ENCODE measurements around the gene HNRNPLL.

HNRNPLL gene

GRCh38 chr2:38634684-38635083 is 32.0 kb upstream of the HNRNPLL start:
- H3K36me3 ChIP-seq (ENCODE audit: control insufficient read depth, insufficient read depth, low read length) = no peaks in the 10 kb centered on the region
- no peak overlapping the region for H3K4me3 ChIP-seq (ENCODE audit: low read depth, low read length)
- H3K27me3 ChIP-seq (ENCODE audit: control insufficient read depth, insufficient read depth, low read length) = no peaks in the 10 kb centered on the region
- no peak overlapping the region for H3K9ac ChIP-seq (ENCODE audit: low read depth, low read length)
- H3K27ac ChIP-seq (ENCODE audit: low read depth, low read length) = no peak overlapping the region
- H3K9me3 ChIP-seq (ENCODE audit: control insufficient read depth, insufficient read depth, low read length) = no peaks in the 10 kb centered on the region
- no peaks in the 10 kb centered on the region for H3K4me1 ChIP-seq (ENCODE audit: control insufficient read depth, insufficient read depth, low read length)

GRCh38 chr2:38633895-38634294 is 31.2 kb upstream of the HNRNPLL start:
- Histone ChIP-seq H3K4me3 (ENCODE audit: low read depth, low read length) (no peak overlapping the region), H3K27ac (ENCODE audit: low read depth, low read length) (no peak overlapping the region), H3K4me1 (ENCODE audit: control insufficient read depth, insufficient read depth, low read length) (no peaks in the 10 kb centered on the region), H3K9ac (ENCODE audit: low read depth, low read length) (no peak overlapping the region), H3K27me3 (ENCODE audit: control insufficient read depth, insufficient read depth, low read length) (no peaks in the 10 kb centered on the region), H3K36me3 (ENCODE audit: control insufficient read depth, insufficient read depth, low read length) (no peaks in the 10 kb centered on the region), H3K9me3 (ENCODE audit: control insufficient read depth, insufficient read depth, low read length) (no peaks in the 10 kb centered on the region)

- Histone ChIP-seq H3K27ac (ENCODE audit: low read depth, low read length) (no peak overlapping the region), H3K9ac (ENCODE audit: low read depth, low read length) (no peak overlapping the region), H3K36me3 (ENCODE audit: control insufficient read depth, insufficient read depth, low read length) (no peaks in the 10 kb centered on the region), H3K9me3 (ENCODE audit: control insufficient read depth, insufficient read depth, low read length) (no peaks in the 10 kb centered on the region), H3K4me1 (ENCODE audit: control insufficient read depth, insufficient read depth, low read length) (no peaks in the 10 kb centered on the region), H3K4me3 (ENCODE audit: low read depth, low read length) (no peak overlapping the region), H3K27me3 (ENCODE audit: control insufficient read depth, insufficient read depth, low read length) (no peaks in the 10 kb centered on the region)
Measured at GRCh38 chr2:38632980-38633379, 30.3 kb upstream of the HNRNPLL start.

DNA sequence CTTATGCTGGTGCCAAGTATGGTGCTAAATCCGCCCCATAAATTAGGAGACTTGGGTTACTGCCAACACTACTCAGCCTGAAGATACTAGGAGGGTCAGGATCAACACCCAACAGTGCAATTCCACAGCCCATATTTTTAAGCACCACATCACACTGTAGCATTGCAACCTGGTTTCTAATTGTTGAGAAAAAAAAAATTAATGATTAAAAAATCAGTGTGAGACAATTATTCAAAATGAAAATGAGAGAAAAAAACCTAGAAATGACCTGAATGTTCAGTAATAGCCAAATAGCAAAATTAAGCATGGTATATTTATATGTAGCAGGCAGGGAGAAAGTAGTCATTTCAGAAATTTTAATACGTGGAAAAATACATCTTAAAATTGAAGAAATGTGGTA is 29.2 kb upstream of the HNRNPLL start:
- H3K9me3 ChIP-seq (ENCODE audit: control insufficient read depth, insufficient read depth, low read length) = no peaks in the 10 kb centered on the region
- no peak overlapping the region for H3K9ac ChIP-seq (ENCODE audit: low read depth, low read length)
- no peak overlapping the region for H3K4me3 ChIP-seq (ENCODE audit: low read depth, low read length)
- no peaks in the 10 kb centered on the region for H3K27me3 ChIP-seq (ENCODE audit: control insufficient read depth, insufficient read depth, low read length)
- H3K27ac ChIP-seq (ENCODE audit: low read depth, low read length) = no peak overlapping the region
- no peaks in the 10 kb centered on the region for H3K4me1 ChIP-seq (ENCODE audit: control insufficient read depth, insufficient read depth, low read length)
- no peaks in the 10 kb centered on the region for H3K36me3 ChIP-seq (ENCODE audit: control insufficient read depth, insufficient read depth, low read length)

DNA sequence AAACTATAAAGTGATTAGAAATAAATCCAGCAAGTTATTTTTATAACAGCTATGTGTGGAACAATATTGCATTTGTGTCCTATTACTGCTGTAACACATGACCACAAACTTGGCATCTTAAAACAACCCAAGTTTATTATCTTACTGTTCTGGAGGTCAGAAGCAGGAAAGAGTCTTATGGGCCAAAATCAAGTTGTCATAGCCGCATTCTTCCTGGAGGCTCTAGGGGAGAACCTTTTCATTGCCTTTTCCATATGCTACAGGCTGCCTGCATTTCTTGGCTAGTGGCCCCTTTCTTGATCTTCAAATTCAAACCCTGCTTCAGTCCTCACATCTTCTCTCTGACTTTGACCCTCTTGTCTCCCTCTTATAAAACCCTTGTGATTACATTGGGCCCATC is 27.0 kb upstream of the HNRNPLL start:
- Histone ChIP-seq H3K27me3 (ENCODE audit: control insufficient read depth, insufficient read depth, low read length) (no peaks in the 10 kb centered on the region), H3K9me3 (ENCODE audit: control insufficient read depth, insufficient read depth, low read length) (no peaks in the 10 kb centered on the region), H3K9ac (ENCODE audit: low read depth, low read length) (no peak overlapping the region), H3K4me1 (ENCODE audit: control insufficient read depth, insufficient read depth, low read length) (no peaks in the 10 kb centered on the region), H3K36me3 (ENCODE audit: control insufficient read depth, insufficient read depth, low read length) (no peaks in the 10 kb centered on the region), H3K27ac (ENCODE audit: low read depth, low read length) (no peak overlapping the region), H3K4me3 (ENCODE audit: low read depth, low read length) (no peak overlapping the region)

GRCh38 chr2:38627391-38627790 is 24.7 kb upstream of the HNRNPLL start:
- H3K36me3 ChIP-seq (ENCODE audit: control insufficient read depth, insufficient read depth, low read length) = no peaks in the 10 kb centered on the region
- no peaks in the 10 kb centered on the region for H3K27me3 ChIP-seq (ENCODE audit: control insufficient read depth, insufficient read depth, low read length)
- H3K27ac ChIP-seq (ENCODE audit: low read depth, low read length) = no peak overlapping the region
- H3K9ac ChIP-seq (ENCODE audit: low read depth, low read length) = no peak overlapping the region
- no peak overlapping the region for H3K4me3 ChIP-seq (ENCODE audit: low read depth, low read length)
- no peaks in the 10 kb centered on the region for H3K4me1 ChIP-seq (ENCODE audit: control insufficient read depth, insufficient read depth, low read length)
- H3K9me3 ChIP-seq (ENCODE audit: control insufficient read depth, insufficient read depth, low read length) = no peaks in the 10 kb centered on the region

DNA sequence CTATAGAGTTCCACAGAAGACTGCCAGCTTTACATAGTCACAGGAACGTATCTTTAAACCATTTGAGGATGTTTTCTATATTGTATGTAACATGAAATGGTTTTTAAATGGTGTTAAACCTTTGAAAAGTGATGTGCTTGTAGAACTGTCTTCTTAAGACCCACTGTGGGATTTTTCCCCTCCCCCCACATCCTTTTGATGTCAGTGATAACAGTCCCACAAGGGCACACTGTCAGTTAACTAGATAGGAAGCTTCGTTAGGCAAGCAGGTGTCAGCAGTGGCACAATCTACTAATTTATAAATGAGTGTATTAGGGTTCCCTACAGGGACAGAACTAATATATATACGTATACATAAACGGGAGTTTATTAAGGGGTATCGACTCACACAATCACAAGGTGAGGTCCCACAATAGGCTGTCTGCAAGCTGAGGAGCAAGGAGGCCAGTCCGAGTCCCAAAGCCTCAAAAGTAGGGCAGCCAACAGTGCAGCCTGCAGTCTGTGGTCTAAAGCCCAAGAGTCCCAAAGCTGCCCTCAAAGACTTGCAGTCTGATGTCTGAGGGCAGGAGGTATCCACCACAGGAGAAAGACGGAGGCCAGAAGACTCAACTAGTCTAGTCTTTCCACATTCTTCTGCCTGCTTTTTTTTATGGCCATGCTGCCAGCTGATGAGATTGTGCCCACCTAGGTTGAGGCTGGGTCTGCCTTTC is 23.8 kb upstream of the HNRNPLL start:
- Histone ChIP-seq H3K4me1 (ENCODE audit: control insufficient read depth, insufficient read depth, low read length) (no peaks in the 10 kb centered on the region), H3K27ac (ENCODE audit: low read depth, low read length) (no peak overlapping the region), H3K9me3 (ENCODE audit: control insufficient read depth, insufficient read depth, low read length) (no peaks in the 10 kb centered on the region), H3K9ac (ENCODE audit: low read depth, low read length) (no peak overlapping the region), H3K4me3 (ENCODE audit: low read depth, low read length) (no peak overlapping the region), H3K36me3 (ENCODE audit: control insufficient read depth, insufficient read depth, low read length) (no peaks in the 10 kb centered on the region), H3K27me3 (ENCODE audit: control insufficient read depth, insufficient read depth, low read length) (no peaks in the 10 kb centered on the region)

DNA sequence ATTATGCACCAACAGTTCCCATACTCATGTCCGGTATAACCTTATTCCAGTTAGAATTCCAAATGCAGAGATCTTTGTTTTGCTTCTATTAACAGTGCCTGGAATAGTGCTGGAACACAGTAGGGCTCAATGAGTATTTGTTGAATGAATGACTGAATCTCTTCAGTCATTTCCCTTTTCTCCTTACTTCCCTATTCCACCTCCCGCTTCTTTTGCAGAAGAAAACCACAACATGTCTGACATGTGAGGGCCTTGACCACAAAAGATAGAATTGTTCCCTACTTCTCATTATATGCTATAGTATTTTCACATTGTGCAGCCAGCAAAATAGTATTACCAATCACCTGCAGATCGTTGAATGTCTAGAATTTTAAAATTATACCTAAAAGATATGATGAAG is 19.5 kb upstream of the HNRNPLL start:
- Histone ChIP-seq H3K27me3 (ENCODE audit: control insufficient read depth, insufficient read depth, low read length) (no peaks in the 10 kb centered on the region; the same call in 1 of the 2 replicates), H3K4me3 (ENCODE audit: low read depth, low read length) (no peak overlapping the region), H3K27ac (ENCODE audit: low read depth, low read length) (no peak overlapping the region)

DNA sequence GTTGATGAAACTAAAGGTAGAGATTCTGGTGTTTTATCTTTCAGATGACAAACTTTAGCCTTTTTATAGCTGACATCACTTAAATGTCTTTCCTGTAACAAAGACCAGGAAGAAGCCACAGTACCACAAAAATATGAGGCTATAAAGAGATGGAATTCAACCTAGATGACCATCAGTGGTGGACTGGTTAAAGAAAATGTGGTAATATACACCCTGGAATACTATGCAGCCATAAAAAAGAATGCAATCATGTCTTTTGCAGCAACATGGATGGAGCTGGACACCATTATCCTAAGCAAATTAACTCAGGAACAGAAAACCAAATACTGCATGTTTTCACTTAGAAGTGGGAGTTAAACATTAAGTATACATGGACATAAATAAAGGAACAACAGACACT is 18.3 kb upstream of the HNRNPLL start:
- H3K36me3 ChIP-seq (ENCODE audit: control insufficient read depth, insufficient read depth, low read length) = no peaks in the 10 kb centered on the region
- H3K27ac ChIP-seq (ENCODE audit: low read depth, low read length) = no peak overlapping the region
- H3K9ac ChIP-seq (ENCODE audit: low read depth, low read length) = no peak overlapping the region
- no peak overlapping the region for H3K4me3 ChIP-seq (ENCODE audit: low read depth, low read length)
- H3K4me1 ChIP-seq (ENCODE audit: control insufficient read depth, insufficient read depth, low read length) = no peaks in the 10 kb centered on the region
- H3K9me3 ChIP-seq (ENCODE audit: control insufficient read depth, insufficient read depth, low read length) = no peaks in the 10 kb centered on the region
- H3K27me3 ChIP-seq (ENCODE audit: control insufficient read depth, insufficient read depth, low read length) = no peaks in the 10 kb centered on the region; the same call in 1 of the 2 replicates

More for the DNA sequence above, 19.5 kb upstream of the HNRNPLL start:
- no peaks in the 10 kb centered on the region for H3K4me1 ChIP-seq (ENCODE audit: control insufficient read depth, insufficient read depth, low read length)
- no peak overlapping the region for H3K9ac ChIP-seq (ENCODE audit: low read depth, low read length)
- H3K9me3 ChIP-seq (ENCODE audit: control insufficient read depth, insufficient read depth, low read length) = no peaks in the 10 kb centered on the region
- H3K36me3 ChIP-seq (ENCODE audit: control insufficient read depth, insufficient read depth, low read length) = no peaks in the 10 kb centered on the region

GRCh38 chr2:38620282-38620977 is 17.7 kb upstream of the HNRNPLL start:
- no peak overlapping the region for H3K4me3 ChIP-seq (ENCODE audit: low read depth, low read length)

GRCh38 chr2:38619458-38620164 is 16.9 kb upstream of the HNRNPLL start:
- no peak overlapping the region for H3K27ac ChIP-seq (ENCODE audit: low read depth, low read length)
- H3K4me1 ChIP-seq (ENCODE audit: control insufficient read depth, insufficient read depth, low read length) = no peaks in the 10 kb centered on the region
- no peaks in the 10 kb centered on the region; the same call in 1 of the 2 replicates for H3K27me3 ChIP-seq (ENCODE audit: control insufficient read depth, insufficient read depth, low read length)
- H3K9me3 ChIP-seq (ENCODE audit: control insufficient read depth, insufficient read depth, low read length) = no peaks in the 10 kb centered on the region
- no peak overlapping the region for H3K9ac ChIP-seq (ENCODE audit: low read depth, low read length)
- H3K4me3 ChIP-seq (ENCODE audit: low read depth, low read length) = no peak overlapping the region
- no peaks in the 10 kb centered on the region for H3K36me3 ChIP-seq (ENCODE audit: control insufficient read depth, insufficient read depth, low read length)

More at GRCh38 chr2:38620282-38620977, 17.7 kb upstream of the HNRNPLL start:
- H3K9ac ChIP-seq (ENCODE audit: low read depth, low read length) = no peak overlapping the region
- H3K9me3 ChIP-seq (ENCODE audit: control insufficient read depth, insufficient read depth, low read length) = no peaks in the 10 kb centered on the region
- no peaks in the 10 kb centered on the region for H3K36me3 ChIP-seq (ENCODE audit: control insufficient read depth, insufficient read depth, low read length)
- H3K27ac ChIP-seq (ENCODE audit: low read depth, low read length) = no peak overlapping the region
- H3K4me1 ChIP-seq (ENCODE audit: control insufficient read depth, insufficient read depth, low read length) = no peaks in the 10 kb centered on the region
- no peaks in the 10 kb centered on the region; the same call in 1 of the 2 replicates for H3K27me3 ChIP-seq (ENCODE audit: control insufficient read depth, insufficient read depth, low read length)
